H9 (cell line): ENCODE measurements around the gene SRGAP3. TPM values are rescaled to one million over a fixed set of nuclear protein-coding genes. Genes with fewer than 3 reads are reported as not detected.

Experiments used
- DNase-seq: peaks from one replicate; pipeline ENCODE4 v3.0.0-alpha.2; 2017
- H2AFZ ChIP-seq: one replicate; pipeline ENCODE4 v1.6.1; 2013; ENCODE audit warnings: mild to moderate bottlenecking, low read length, control low read depth, moderate library complexity
- H2AK5ac ChIP-seq: 2 replicates; pipeline ENCODE4 v1.6.1; 2013; ENCODE audit warnings: low read length, control low read depth, mixed read lengths; ENCODE audit not compliant: insufficient read length
- H2BK120ac ChIP-seq: one replicate; pipeline ENCODE4 v1.6.1; 2013; ENCODE audit warnings: low read depth, mild to moderate bottlenecking, low read length, control low read depth, inconsistent platforms; ENCODE audit not compliant: poor library complexity, severe bottlenecking
- H2BK12ac ChIP-seq: 2 replicates; pipeline ENCODE4 v1.6.1; 2013; ENCODE audit warnings: low read length, control low read depth, mixed read lengths, low read depth; ENCODE audit not compliant: insufficient read length
- H2BK15ac ChIP-seq: 2 replicates; pipeline ENCODE4 v1.6.1; 2013; ENCODE audit warnings: low read depth, low read length, control low read depth
- H2BK20ac ChIP-seq: one replicate; pipeline ENCODE4 v1.6.1; 2013; ENCODE audit warnings: low read depth, mild to moderate bottlenecking, low read length, control low read depth, inconsistent platforms; ENCODE audit not compliant: poor library complexity, severe bottlenecking
- H2BK5ac ChIP-seq: 2 replicates; pipeline ENCODE4 v1.6.1; 2013; ENCODE audit warnings: low read length, control low read depth, mixed read lengths; ENCODE audit not compliant: insufficient read length
- H3K14ac ChIP-seq: 2 replicates; pipeline ENCODE4 v1.6.1; 2013; ENCODE audit warnings: low read length, control low read depth; ENCODE audit not compliant: insufficient read depth
- H3K18ac ChIP-seq: 2 replicates; pipeline ENCODE4 v1.6.1; 2013; ENCODE audit warnings: low read depth, mild to moderate bottlenecking, mixed read lengths, low read length, control low read depth; ENCODE audit not compliant: insufficient read length
- H3K23ac ChIP-seq: 2 replicates; pipeline ENCODE4 v1.6.1; 2013; ENCODE audit warnings: low read length, control low read depth, mixed read lengths, low read depth; ENCODE audit not compliant: insufficient read length
- H3K23me2 ChIP-seq: 2 replicates; pipeline ENCODE4 v1.6.1; 2013; ENCODE audit warnings: low read depth, mild to moderate bottlenecking, mixed read lengths, low read length, control low read depth; ENCODE audit not compliant: insufficient read length, poor library complexity, severe bottlenecking
- H3K27ac ChIP-seq: 2 replicates; pipeline ENCODE4 v1.5.1; 2013; ENCODE audit warnings: low read length, control low read depth, mixed read lengths, low read depth; ENCODE audit not compliant: insufficient read length
- H3K27me3 ChIP-seq: 2 replicates; pipeline ENCODE4 v1.6.1; 2013; ENCODE audit warnings: low read length, control low read depth, inconsistent platforms; ENCODE audit not compliant: insufficient read depth
- H3K4ac ChIP-seq: 2 replicates; pipeline ENCODE4 v1.6.1; 2013; ENCODE audit warnings: low read depth, mild to moderate bottlenecking, control low read depth, inconsistent platforms, low read length, moderate library complexity
- H3K4me1 ChIP-seq: 2 replicates; pipeline ENCODE4 v1.6.1; 2013; ENCODE audit warnings: low read length, control low read depth, inconsistent platforms; ENCODE audit not compliant: insufficient read depth
- H3K4me2 ChIP-seq: 2 replicates; pipeline ENCODE4 v1.6.1; 2013; ENCODE audit warnings: low read length, control low read depth, mixed read lengths; ENCODE audit not compliant: insufficient read length, insufficient read depth
- H3K56ac ChIP-seq: 2 replicates; pipeline ENCODE4 v1.6.1; 2013; ENCODE audit warnings: low read depth, mild to moderate bottlenecking, mixed read lengths, low read length, control low read depth; ENCODE audit not compliant: insufficient read length
- H3K79me1 ChIP-seq: 2 replicates; pipeline ENCODE4 v1.6.1; 2013; ENCODE audit warnings: low read depth, mild to moderate bottlenecking, moderate library complexity, low read length, control low read depth, inconsistent platforms; ENCODE audit not compliant: insufficient read depth, poor library complexity, severe bottlenecking
- H3K79me2 ChIP-seq: 2 replicates; pipeline ENCODE4 v1.6.1; 2013; ENCODE audit warnings: low read length, control low read depth, inconsistent platforms; ENCODE audit not compliant: insufficient read depth
- H3K9ac ChIP-seq: 2 replicates; pipeline ENCODE4 v1.6.1; 2013; ENCODE audit warnings: low read length, control low read depth, mixed read lengths; ENCODE audit not compliant: insufficient read length; ENCODE audit errors: extremely low read depth
- H3K9me3 ChIP-seq: one replicate; pipeline ENCODE4 v1.6.1; 2013; ENCODE audit warnings: low read depth, low read length, inconsistent platforms; ENCODE audit not compliant: control insufficient read depth
- H3T11ph ChIP-seq: one replicate; pipeline ENCODE4 v1.6.1; 2013; ENCODE audit warnings: mild to moderate bottlenecking, low read length, control low read depth, inconsistent platforms
- H4K20me1 ChIP-seq: one replicate; pipeline ENCODE4 v1.6.1; 2013; ENCODE audit not compliant: control insufficient read depth, insufficient read length, insufficient read depth
- H4K5ac ChIP-seq: 2 replicates; pipeline ENCODE4 v1.6.1; 2013; ENCODE audit warnings: low read depth, mild to moderate bottlenecking, mixed read lengths, low read length, control low read depth; ENCODE audit not compliant: insufficient read length
- H4K8ac ChIP-seq: replicated peaks from 2 replicates; pipeline ENCODE4 v1.6.1; 2013; ENCODE audit warnings: low read length, control low read depth, mixed read lengths, low read depth; ENCODE audit not compliant: insufficient read length
- H4K91ac ChIP-seq: 2 replicates; pipeline ENCODE4 v1.6.1; 2013; ENCODE audit warnings: low read depth, mild to moderate bottlenecking, moderate library complexity, mixed read lengths, low read length, control low read depth; ENCODE audit not compliant: insufficient read length
- H3K27ac Mint-ChIP-seq, 3 experiments: 2 replicates in 2 of 3; 3 replicates in 1 of 3; pipeline ENCODE4 v1.8.0; 2020 to 2021; ENCODE audit warnings: mixed read lengths in 3 of 3, mild to moderate bottlenecking in 1 of 3, moderate library complexity in 1 of 3
- H3K27me3 Mint-ChIP-seq: 2 replicates; pipeline ENCODE4 v1.8.0; 2021; ENCODE audit warnings: low read depth, mild to moderate bottlenecking, moderate library complexity, mixed read lengths
- H3K36me3 Mint-ChIP-seq, 3 experiments: 2 replicates in 2 of 3; 3 replicates in 1 of 3; pipeline ENCODE4 v1.8.0; 2020 to 2021; ENCODE audit warnings: low read depth in 3 of 3, mixed read lengths in 3 of 3; ENCODE audit not compliant: insufficient read depth in 1 of 3
- H3K4me1 Mint-ChIP-seq, 2 experiments: 2 replicates each; pipeline ENCODE4 v1.8.0; 2020; ENCODE audit warnings: mixed read lengths in 2 of 2
- H3K4me3 Mint-ChIP-seq, 2 experiments: 2 replicates in 1 of 2; 3 replicates in 1 of 2; pipeline ENCODE4 v1.8.0; 2020 to 2021; ENCODE audit warnings: mild to moderate bottlenecking in 2 of 2, mixed read lengths in 2 of 2, moderate library complexity in 1 of 2
- H3K9me3 Mint-ChIP-seq, 2 experiments: 2 replicates in 1 of 2; 3 replicates in 1 of 2; pipeline ENCODE4 v1.8.0; 2020; ENCODE audit warnings: mild to moderate bottlenecking in 2 of 2, mixed read lengths in 2 of 2, moderate library complexity in 1 of 2
- CTCF ChIP-seq: fragments of 200-600 bp; sonication (generic); conservative IDR thresholded peaks from 3 replicates; pipeline ENCODE4 v1.8.0; 2021; ENCODE audit warnings: antibody characterized with exemption, mild to moderate bottlenecking
- WGBS: extraction: QIAGEN DNeasy Blood & Tissue Kit; methylation state at CpG from one replicate; pipeline ENCODE4 v1.1.7; 2013; ENCODE audit warnings: missing lambda C conversion rate, low lambda C conversion rate, mixed read lengths; ENCODE audit not compliant: insufficient read length; ENCODE audit errors: extremely low coverage; 5-methylcytosine and 5-hydroxymethylcytosine counted together
- total RNA-seq: library from RNA; stranded (reverse); gene quantifications from 2 replicates; pipeline ENCODE4 v1.2.1, GENCODE V29; 2021

SRGAP3 gene
- total RNA-seq, 1 experiment from 2014 or later, result 3.4 TPM

- Histone ChIP-seq H2BK12ac (no peak overlapping the region), H2BK120ac (no peak overlapping the region), H3K79me2 (no peaks in the 10 kb centered on the region), H4K91ac (no peak overlapping the region), H3K9me3 (no peaks in the 10 kb centered on the region), H3K23ac (no peak overlapping the region), H3K18ac (no peak overlapping the region), H3K27ac (no peak overlapping the region), H2AFZ (no peak overlapping the region), H3K23me2 (no peaks in the 10 kb centered on the region), H4K5ac (no peak overlapping the region), H2BK15ac (no peak overlapping the region), H3K4ac (no peak overlapping the region), H4K8ac (no peak overlapping the region), H3K4me2 (no peak overlapping the region), H3K14ac (no peak overlapping the region), H4K20me1 (no peaks in the 10 kb centered on the region), H2BK5ac (no peak overlapping the region), H3K56ac (no peak overlapping the region), H3T11ph (no peak overlapping the region), H2BK20ac (no peak overlapping the region), H3K9ac (no peak overlapping the region), H2AK5ac (no peak overlapping the region), H3K27me3 (no peaks in the 10 kb centered on the region), H3K79me1 (no peaks in the 10 kb centered on the region), H3K4me1 (no peaks in the 10 kb centered on the region)
- no peak for DNase-seq
- Mint-ChIP-seq H3K9me3 (peaks cover 0 to 5% of the 10 kb centered on the region in 2 experiments; a peak in 2 of 5 replicates), H3K4me3 (no peak overlapping the region), H3K36me3 (0 out of 7 replicates have a peak, but pooled peaks cover 0 to 1% (median 0%) of the 10 kb centered on the region in 3 experiments), H3K4me1 (peaks cover under 1 to 2% of the 10 kb centered on the region in 2 experiments; a peak in 3 of 4 replicates), H3K27ac (no peak overlapping the region), H3K27me3 (peaks cover 20% of the 10 kb centered on the region)
- no peak for TF ChIP-seq CTCF
- WGBS, result no CpG with 5 or more reads among the region's 1 CpG
Measured at GRCh38 chr3:8983026-8983425, 266.4 kb downstream of the SRGAP3 start.
